Measurements from ENCODE around the gene AQP6.

Gene AQP6

DNA sequence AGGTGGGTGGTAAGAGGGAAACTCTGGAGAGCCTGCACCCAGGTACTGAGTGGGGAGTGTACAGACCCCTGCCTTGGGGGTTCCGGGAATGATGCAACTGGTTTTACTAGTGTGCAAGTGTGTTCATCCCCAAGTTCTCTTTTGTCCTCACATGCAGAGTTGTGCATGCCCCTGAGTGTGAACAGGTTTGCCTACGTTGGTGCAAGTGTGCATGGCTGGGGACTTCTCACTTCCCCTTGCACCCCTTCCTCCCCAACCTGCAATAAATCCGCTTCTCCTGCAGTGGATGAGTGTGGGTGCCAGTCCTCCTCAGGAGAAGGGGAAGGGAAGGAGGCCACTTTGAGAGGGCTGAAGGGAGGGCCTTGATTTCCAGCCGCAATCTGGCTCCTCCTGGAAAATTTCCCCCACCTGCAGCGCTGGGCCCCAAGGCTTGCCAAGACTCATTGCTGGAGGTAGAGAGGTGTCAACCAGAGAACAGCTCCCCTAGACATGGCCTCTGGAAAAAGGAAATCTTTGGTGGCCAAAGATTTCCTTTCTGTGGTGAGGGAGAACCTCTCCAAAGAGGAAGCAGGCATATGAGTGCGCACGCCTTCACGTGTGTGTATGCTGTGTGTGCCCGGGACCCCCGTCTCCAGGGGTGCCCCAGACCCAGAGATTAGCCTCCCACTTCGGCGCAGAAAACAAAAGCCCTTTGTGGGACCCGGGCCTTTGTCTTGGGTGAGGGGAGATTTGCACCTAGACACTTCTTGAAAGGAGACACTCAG is 16.7 kb upstream of the AQP6 start:
- no peak for DNase-seq (ENCODE audit: low read depth, low spot score)

DNA sequence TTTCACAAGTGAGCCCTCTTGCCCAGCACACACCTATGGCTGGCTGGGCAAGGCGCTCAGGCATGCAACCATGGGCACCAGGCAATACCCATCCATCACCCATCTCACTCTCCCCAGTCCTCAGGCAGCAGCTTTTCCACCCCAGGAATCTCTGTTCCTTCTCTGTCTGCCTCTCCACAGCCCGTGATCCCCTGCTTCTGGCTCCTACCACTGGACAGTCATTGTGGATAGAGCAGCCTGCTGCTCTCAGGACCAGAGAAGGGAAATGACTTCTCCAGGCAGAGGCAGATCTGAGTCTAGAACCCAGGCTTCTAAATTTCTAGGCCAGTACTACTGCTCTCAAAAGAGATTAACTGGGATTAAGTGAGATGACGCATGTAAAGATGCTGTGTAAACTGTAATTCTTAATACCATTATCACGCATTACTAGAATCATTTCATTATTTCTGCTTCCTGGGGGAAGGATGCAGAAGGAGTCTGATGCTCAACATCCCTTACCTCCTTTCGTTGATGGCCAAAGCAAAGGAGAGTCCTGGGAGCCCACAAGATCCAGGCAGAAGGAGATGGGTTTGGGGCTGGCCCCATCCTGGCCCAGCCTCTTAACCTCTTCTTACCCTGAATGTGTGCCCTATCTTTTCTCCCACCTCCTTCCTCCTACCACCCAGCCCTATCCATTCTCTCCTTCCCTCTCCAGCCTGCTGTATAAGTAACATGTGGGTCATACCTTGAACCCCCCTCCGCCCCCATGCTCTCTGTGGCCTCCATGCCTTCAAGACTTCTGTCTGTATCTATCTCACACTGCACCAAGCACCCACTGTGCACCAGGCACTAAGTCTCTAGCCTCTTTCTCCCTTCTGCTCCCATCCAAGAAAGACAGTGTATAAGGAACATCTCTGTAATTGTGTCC is 15.8 kb upstream of the AQP6 start:
- no peak for DNase-seq (ENCODE audit: low read depth, low spot score)

DNA sequence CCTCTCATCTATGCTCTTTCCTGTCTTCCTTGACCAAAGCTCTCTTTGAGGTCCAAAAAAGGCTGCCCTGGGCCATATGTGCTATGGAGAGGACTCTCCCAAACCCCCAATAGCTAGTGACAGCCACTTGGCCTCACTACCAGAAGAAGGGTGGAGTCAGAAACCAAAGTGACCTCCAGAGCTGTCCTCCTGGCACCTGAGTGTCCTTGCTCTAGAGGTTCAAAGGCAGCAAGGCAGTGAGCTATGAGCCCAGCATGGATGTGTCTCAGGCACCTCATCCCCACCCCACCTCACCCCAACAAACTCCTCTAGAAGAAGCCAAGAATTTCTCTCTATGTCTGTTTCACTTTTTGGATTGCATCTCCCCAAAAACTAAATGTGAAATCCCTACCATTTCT is 15.2 kb upstream of the AQP6 start:
- DNase-seq (ENCODE audit: low read depth, low spot score): no peak

DNA sequence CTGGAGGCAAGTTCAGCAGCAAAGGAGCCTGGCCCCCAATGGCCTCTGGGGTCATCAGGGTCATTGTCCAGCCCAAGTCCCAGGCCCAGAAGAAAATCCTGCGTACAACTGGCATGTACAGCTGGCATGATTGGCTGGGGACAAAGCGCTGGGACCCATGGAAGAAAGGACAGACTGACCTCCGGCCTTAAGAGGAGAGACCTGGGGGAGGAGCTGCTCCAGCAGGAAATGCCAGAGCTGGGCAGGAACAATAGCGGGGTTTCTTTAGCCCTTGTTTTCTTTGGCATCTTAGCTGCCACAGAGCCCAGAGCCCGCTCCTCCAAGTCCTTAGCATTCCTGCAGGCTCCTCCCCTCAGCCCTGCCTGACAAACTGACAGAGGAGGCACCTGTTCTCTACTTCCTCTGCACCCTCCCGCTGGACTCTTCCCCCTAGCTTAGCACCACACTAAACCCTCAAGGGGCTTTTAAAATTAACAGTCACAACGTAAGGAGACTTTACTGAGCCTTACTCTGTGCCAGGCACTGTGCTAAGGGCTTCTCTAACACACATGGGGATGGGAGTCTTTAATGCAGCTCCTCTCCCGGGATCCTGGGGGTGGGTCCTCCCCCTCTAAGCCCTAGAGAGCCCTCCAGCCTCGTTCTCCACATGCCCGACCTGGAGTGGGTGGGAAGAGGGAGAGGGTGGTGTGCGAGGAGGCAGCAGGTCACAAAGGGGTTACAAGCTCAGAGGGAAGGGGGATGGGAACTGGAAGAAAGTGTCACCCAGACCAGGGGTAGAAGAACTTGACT is 12.9 kb upstream of the AQP6 start:
- DNase-seq (ENCODE audit: low read depth, low spot score): no peak

DNA sequence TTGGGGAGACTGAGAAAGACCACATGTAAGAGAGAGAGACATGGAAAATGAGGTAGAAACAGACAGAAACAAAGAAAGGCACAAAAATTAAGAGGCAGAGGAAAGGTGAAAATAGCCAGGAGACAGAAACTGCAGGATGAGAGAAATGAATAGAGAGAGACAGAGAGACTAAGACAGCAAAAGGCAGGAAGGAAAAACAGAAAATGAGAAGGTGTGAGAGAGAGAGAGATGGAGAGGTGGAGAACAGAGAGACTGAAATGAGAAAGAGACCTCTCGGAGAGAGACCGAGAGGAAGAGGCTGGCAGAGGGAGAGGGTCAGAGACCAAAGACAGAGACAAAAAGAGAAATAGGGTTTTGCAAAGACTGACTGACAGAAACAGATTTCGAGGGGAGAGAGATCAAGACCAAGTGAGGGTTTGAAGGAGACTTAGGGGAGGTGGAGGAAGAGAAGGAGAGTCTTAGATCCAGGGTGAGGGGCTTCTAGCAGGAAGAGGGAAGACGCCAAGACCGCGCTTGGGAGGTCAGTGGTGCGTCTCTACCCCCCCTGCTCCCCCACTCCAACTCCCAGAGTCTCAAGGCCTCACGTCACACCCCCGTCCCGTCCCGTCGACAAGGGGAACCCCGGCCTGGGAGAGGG is 12.2 kb upstream of the AQP6 start:
- no peak for DNase-seq (ENCODE audit: low read depth, low spot score)

DNA sequence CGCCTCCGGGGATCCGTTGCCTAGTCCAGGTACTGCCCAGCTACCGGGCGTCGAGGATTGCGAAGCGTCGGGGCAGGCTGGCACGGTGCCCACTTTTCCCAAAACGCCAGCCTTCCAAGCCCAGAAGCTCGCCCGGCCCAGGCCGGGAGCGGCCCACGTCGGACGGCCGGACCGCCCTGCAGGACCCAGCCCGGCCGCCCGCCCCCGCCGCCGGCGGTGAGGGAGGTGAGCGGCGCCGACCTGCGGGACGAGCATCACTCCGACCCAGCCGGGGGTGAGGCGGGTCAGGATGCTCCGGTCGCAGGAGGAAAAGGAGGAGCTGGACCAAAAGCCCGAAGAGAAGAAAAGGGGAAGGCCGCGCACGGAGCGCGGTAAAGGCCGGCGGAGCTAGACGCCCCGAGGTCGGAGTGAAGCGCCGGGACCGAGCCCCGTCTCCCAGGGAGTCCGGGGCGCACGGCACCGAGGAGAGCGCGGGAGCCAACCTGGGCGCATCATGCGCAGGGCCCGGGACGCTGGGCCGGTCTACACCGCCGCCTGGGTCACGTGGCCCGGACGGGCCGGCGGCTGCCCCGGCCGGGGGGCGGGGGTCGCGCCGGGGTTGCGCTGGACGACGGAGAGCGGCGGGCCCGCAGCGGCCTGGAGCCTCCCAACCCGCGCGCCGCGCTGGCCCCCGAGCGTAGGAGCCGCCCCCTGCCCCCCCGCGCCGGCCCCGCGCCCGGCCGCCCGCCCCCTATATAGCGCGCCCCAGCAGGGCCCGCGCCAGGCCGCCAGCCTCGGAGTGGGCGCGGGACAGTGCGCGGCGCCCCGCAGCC is 11.4 kb upstream of the AQP6 start, which contains the start of gene AQP5:
Gene AQP5, plus strand, starts transcription at position 762 of the 812 bp plus-strand sequence. CDS start 146 bp downstream, outside the sequence.
- no peak for DNase-seq (ENCODE audit: low read depth, low spot score)

DNA sequence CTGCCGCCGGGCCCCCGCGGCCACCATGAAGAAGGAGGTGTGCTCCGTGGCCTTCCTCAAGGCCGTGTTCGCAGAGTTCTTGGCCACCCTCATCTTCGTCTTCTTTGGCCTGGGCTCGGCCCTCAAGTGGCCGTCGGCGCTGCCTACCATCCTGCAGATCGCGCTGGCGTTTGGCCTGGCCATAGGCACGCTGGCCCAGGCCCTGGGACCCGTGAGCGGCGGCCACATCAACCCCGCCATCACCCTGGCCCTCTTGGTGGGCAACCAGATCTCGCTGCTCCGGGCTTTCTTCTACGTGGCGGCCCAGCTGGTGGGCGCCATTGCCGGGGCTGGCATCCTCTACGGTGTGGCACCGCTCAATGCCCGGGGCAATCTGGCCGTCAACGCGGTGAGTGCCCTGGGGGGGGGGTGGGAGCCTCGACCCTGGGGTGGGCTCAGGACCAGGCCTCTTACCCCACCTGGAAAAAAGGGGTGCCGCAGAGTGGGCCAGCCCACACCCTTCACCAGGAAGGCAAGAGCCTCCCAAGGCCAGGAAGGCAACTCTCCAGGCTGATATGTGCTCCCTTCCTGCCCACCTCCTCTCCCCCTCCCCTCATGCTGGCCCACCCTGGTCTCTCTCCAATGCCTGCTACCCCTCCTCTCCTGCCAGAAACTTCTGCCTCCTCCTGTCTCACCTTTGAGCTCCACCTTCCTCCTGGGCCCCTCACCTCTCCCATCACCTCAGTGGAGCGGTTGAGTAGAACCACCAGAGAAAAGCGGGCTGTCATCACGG is 10.6 kb upstream of the AQP6 start:
- no peak for DNase-seq (ENCODE audit: low read depth, low spot score)

DNA sequence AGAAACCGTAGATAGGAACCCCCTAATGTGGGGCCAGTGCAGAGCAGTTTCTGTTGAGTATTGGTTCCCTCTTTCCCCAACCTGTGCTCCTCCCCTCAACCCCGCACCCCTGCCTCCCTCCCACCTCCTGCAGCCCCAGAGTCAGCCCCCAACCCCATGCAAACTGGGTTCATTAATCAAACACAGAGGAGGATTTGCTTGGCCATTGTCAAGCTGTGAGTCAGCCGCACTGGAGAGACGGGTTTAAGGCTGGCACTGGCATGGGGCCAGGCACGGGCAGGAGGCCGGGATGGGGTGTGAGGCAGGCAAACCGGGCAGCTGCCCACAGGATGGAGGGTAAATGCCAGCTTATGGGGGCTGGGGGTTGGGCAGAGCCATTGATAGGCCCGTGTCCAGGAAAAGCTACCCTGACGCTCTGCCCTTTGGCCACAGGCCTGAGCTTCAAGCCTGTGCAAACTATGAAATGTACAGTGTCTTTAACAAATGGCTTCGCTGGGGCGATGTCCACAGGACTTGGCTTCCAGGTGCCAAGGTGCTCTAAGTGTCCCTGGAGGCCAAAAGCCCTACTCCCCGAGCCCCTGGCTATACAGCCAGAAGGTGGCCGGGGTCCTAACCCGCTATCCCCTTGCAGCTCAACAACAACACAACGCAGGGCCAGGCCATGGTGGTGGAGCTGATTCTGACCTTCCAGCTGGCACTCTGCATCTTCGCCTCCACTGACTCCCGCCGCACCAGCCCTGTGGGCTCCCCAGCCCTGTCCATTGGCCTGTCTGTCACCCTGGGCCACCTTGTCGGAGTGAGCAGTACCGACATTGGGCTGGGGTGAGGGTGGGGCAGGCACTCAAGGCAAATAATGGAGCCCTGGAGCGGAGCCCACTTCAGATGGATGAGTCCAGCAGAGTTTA is 9.6 kb upstream of the AQP6 start:
- no peak for DNase-seq (ENCODE audit: low read depth, low spot score)

DNA sequence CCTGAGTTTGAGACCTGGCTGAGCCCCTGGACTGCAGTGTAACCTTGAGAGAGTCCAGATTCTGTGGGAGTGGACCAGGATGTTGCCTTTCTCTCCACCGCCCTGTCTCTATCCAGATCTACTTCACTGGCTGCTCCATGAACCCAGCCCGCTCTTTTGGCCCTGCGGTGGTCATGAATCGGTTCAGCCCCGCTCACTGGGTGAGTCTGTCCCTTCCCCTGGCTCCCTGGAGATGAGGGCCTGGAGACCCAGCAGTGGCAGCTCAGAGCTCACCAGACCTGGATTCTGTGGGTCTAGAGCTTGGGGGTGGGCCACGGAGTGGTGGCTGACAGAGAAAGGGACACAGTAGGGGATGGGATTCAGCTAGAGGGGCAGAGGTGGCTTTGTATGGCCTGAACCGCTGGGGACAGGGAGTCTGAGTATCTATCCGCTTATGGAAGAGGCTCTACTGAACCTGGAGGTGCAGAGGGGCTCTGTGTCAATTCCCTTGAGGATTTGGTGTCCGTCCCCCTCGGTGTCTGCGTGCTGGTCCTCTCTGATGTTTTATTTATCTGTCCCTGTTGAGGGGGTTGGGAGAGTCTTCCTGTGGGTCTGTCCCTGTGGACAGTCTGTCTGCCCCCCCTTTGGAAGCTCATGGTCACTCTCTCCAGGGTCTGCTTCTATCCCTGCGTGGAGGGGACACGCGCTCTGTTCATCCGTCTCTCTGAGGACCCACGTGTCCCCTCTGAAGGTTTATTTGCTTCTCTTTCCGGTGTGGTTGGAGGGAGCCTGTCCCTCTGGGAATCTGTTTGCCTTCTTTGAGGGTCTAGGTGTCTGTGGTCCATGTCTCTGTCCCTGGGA is 8.6 kb upstream of the AQP6 start:
- no peak for DNase-seq (ENCODE audit: low read depth, low spot score)

DNA sequence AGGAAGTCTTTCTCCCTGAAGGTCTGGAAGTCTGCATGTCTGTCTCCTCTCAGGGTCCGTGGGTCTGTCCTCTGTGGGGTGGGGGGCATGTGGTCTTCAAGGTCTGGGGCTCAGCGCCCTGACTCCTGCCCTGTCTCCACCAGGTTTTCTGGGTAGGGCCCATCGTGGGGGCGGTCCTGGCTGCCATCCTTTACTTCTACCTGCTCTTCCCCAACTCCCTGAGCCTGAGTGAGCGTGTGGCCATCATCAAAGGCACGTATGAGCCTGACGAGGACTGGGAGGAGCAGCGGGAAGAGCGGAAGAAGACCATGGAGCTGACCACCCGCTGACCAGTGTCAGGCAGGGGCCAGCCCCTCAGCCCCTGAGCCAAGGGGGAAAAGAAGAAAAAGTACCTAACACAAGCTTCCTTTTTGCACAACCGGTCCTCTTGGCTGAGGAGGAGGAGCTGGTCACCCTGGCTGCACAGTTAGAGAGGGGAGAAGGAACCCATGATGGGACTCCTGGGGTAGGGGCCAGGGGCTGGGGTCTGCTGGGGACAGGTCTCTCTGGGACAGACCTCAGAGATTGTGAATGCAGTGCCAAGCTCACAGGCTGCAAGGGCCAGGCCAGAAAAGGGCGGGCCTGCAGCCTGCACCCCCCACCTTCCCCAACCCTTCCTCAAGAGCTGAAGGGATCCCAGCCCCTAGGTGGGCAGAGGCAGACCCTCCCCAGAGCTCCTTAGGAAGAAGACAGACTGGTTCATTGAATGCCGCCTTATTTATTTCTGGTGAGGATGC is 7.7 kb upstream of the AQP6 start:
- DNase-seq (ENCODE audit: low read depth, low spot score): no peak

DNA sequence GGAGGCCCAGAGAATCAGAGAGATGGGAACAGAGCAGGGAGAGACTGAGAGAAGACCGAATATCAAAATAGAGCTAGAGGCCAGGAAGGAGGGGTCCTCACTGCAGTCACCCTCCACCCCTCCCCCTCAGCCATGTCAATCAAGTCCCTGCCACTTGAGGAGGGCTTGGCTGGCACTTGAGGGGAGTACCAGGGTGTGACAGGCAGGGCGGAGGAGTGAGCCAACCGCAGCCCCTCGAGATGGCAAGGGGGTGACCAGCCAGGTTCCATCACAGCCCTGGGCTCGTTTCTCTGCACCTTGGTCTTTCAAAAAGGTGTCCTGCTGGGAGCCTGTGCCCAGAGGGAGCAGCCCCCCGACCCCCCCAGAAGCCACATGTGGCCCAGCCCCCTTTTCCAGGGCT is 6.9 kb upstream of the AQP6 start:
- no peak for DNase-seq (ENCODE audit: low read depth, low spot score)

DNA sequence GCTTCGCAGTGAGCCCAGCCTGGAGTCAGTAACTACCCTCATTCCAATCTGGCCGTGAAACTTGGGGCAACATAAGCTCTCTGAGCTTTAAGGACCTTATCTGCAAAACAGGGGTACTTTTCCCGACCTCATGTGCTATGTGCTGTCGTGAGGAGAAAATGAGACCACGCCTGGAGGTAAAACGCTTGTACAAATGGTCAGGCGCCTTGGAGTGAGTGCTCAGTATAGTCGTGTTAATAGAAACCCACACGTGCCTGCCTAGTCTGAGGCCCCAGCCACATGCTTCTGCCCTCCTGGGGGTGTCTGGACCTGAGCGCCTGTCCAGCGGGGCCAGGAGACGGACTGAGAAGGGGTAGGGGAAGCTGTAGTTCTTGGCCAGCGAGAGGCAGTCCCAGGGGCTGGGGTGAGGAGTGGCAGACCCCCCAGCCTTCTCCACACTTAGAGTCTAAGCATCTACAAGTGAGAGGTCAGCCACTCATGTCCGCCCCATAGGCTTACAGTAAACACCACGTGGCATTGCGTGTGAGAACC is 6.2 kb upstream of the AQP6 start:
- DNase-seq (ENCODE audit: low read depth, low spot score): no peak

DNA sequence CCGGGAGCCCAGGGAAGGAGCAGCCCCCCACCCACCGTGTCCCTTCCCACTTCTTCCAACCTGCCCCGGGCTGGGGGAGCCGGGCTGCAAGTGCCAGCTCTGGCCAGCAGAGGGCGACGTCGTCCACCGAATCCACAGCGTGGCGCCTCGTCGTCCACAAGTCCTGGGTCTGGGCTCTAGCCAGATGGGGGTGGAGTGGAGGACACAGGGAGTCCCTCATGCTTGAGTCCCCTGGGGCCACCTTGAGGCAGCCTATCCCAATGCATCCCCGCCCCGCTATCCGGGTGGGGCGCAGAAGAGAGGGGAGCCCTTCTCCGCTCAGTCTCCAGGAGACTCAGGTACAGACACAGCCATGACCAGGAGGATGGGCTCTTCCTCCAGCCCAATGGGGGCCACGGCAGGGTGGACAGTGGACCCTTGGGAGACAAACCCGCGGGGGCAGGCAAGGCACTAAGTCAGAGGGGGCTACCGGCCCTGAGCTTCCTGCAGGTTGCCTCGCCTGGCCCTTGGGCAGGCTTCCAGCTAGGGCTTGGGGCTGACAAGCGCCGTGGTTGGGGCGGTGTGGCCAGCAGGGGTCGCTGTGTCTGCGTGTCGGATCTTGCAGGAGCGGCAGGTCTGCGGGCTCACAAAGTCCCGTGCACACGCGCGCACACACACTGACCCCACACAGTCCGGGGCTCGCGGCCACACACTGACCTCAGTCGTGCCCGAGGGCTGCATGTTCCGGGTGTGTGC is 5.5 kb upstream of the AQP6 start:
- DNase-seq (ENCODE audit: low read depth, low spot score): peak; percentile 81

DNA sequence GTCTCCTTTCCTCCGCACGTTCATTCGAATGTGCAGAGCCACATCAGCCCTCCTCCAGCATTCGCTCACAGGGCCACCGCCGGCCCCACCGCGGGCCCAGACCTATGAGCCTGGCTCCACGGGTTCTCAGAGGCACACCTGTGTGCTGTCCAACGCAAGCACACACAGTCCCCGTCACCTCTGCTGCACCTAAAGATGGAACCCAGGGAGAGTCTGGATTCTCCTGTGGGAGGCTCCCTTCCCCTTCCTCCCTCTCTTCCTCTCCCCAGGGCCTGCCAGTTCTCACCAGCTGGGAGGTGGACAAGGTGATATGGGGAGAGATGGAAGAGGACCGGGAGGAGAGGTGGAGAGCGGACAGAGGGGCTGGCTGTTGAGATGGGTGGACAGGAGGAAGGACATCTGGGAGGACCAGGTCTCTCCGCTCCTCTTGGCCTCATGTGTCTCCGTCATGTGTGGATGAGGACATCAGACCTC is 4.9 kb upstream of the AQP6 start:
- DNase-seq (ENCODE audit: low read depth, low spot score): no peak

DNA sequence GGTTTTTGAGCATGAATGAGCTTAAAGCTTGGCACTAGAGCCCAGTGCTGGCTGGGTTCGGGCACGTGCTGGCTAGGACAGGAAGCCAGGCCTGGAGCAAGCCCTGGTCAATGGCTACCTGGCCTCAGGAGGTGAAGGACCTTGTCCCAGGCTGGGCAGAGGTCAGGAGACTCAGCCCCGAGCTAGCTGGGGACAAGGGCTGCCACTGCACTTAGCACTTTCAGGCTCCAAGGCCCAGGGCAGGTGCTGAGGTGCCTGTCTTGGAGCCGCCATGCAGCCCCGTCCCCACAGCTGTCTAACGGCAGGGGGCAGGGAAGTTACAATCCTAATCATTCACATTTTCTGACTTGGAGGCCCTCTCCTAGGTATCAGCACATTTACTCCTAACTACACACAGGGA is 4.3 kb upstream of the AQP6 start:
- no peak for DNase-seq (ENCODE audit: low read depth, low spot score)

DNA sequence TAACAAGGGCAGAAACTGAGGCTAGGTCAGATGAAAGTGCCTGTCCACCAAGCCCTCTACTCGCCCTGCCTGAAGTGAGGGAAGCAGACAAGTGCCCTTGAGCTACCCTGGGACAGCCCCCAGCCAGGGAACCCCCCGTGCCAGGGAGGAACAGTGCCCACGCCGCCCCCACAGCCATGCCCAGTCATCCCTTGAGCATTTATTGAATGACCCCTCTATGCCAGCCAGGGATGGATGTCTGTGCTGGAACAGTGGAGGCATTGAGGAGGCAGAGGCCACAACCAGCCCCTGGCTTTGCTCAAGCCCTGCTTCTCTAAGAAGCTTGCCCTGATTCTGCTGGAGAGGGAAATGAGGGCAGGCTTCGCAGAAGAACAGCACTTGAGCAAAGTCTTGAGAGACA is 3.7 kb upstream of the AQP6 start:
- no peak for DNase-seq (ENCODE audit: low read depth, low spot score)
